H9 (cell line): ENCODE measurements around the gene ST6GALNAC6. TPM values are rescaled to one million over a fixed set of nuclear protein-coding genes. Genes with fewer than 3 reads are reported as not detected.

Experiments used
- DNase-seq: peaks from one replicate; pipeline ENCODE4 v3.0.0-alpha.2; 2017
- H2AFZ ChIP-seq: one replicate; pipeline ENCODE4 v1.6.1; 2013; ENCODE audit warnings: mild to moderate bottlenecking, low read length, control low read depth, moderate library complexity
- H2AK5ac ChIP-seq: 2 replicates; pipeline ENCODE4 v1.6.1; 2013; ENCODE audit warnings: low read length, control low read depth, mixed read lengths; ENCODE audit not compliant: insufficient read length
- H2BK120ac ChIP-seq: one replicate; pipeline ENCODE4 v1.6.1; 2013; ENCODE audit warnings: low read depth, mild to moderate bottlenecking, low read length, control low read depth, inconsistent platforms; ENCODE audit not compliant: poor library complexity, severe bottlenecking
- H2BK12ac ChIP-seq: 2 replicates; pipeline ENCODE4 v1.6.1; 2013; ENCODE audit warnings: low read length, control low read depth, mixed read lengths, low read depth; ENCODE audit not compliant: insufficient read length
- H2BK15ac ChIP-seq: 2 replicates; pipeline ENCODE4 v1.6.1; 2013; ENCODE audit warnings: low read depth, low read length, control low read depth
- H2BK20ac ChIP-seq: one replicate; pipeline ENCODE4 v1.6.1; 2013; ENCODE audit warnings: low read depth, mild to moderate bottlenecking, low read length, control low read depth, inconsistent platforms; ENCODE audit not compliant: poor library complexity, severe bottlenecking
- H2BK5ac ChIP-seq: 2 replicates; pipeline ENCODE4 v1.6.1; 2013; ENCODE audit warnings: low read length, control low read depth, mixed read lengths; ENCODE audit not compliant: insufficient read length
- H3K14ac ChIP-seq: 2 replicates; pipeline ENCODE4 v1.6.1; 2013; ENCODE audit warnings: low read length, control low read depth; ENCODE audit not compliant: insufficient read depth
- H3K18ac ChIP-seq: 2 replicates; pipeline ENCODE4 v1.6.1; 2013; ENCODE audit warnings: low read depth, mild to moderate bottlenecking, mixed read lengths, low read length, control low read depth; ENCODE audit not compliant: insufficient read length
- H3K23ac ChIP-seq: 2 replicates; pipeline ENCODE4 v1.6.1; 2013; ENCODE audit warnings: low read length, control low read depth, mixed read lengths, low read depth; ENCODE audit not compliant: insufficient read length
- H3K23me2 ChIP-seq: 2 replicates; pipeline ENCODE4 v1.6.1; 2013; ENCODE audit warnings: low read depth, mild to moderate bottlenecking, mixed read lengths, low read length, control low read depth; ENCODE audit not compliant: insufficient read length, poor library complexity, severe bottlenecking
- H3K27ac ChIP-seq: 2 replicates; pipeline ENCODE4 v1.5.1; 2013; ENCODE audit warnings: low read length, control low read depth, mixed read lengths, low read depth; ENCODE audit not compliant: insufficient read length
- H3K27me3 ChIP-seq: 2 replicates; pipeline ENCODE4 v1.6.1; 2013; ENCODE audit warnings: low read length, control low read depth, inconsistent platforms; ENCODE audit not compliant: insufficient read depth
- H3K4ac ChIP-seq: 2 replicates; pipeline ENCODE4 v1.6.1; 2013; ENCODE audit warnings: low read depth, mild to moderate bottlenecking, control low read depth, inconsistent platforms, low read length, moderate library complexity
- H3K4me1 ChIP-seq: 2 replicates; pipeline ENCODE4 v1.6.1; 2013; ENCODE audit warnings: low read length, control low read depth, inconsistent platforms; ENCODE audit not compliant: insufficient read depth
- H3K4me2 ChIP-seq: 2 replicates; pipeline ENCODE4 v1.6.1; 2013; ENCODE audit warnings: low read length, control low read depth, mixed read lengths; ENCODE audit not compliant: insufficient read length, insufficient read depth
- H3K56ac ChIP-seq: 2 replicates; pipeline ENCODE4 v1.6.1; 2013; ENCODE audit warnings: low read depth, mild to moderate bottlenecking, mixed read lengths, low read length, control low read depth; ENCODE audit not compliant: insufficient read length
- H3K79me1 ChIP-seq: 2 replicates; pipeline ENCODE4 v1.6.1; 2013; ENCODE audit warnings: low read depth, mild to moderate bottlenecking, moderate library complexity, low read length, control low read depth, inconsistent platforms; ENCODE audit not compliant: insufficient read depth, poor library complexity, severe bottlenecking
- H3K79me2 ChIP-seq: 2 replicates; pipeline ENCODE4 v1.6.1; 2013; ENCODE audit warnings: low read length, control low read depth, inconsistent platforms; ENCODE audit not compliant: insufficient read depth
- H3K9ac ChIP-seq: 2 replicates; pipeline ENCODE4 v1.6.1; 2013; ENCODE audit warnings: low read length, control low read depth, mixed read lengths; ENCODE audit not compliant: insufficient read length; ENCODE audit errors: extremely low read depth
- H3K9me3 ChIP-seq: one replicate; pipeline ENCODE4 v1.6.1; 2013; ENCODE audit warnings: low read depth, low read length, inconsistent platforms; ENCODE audit not compliant: control insufficient read depth
- H3T11ph ChIP-seq: one replicate; pipeline ENCODE4 v1.6.1; 2013; ENCODE audit warnings: mild to moderate bottlenecking, low read length, control low read depth, inconsistent platforms
- H4K20me1 ChIP-seq: one replicate; pipeline ENCODE4 v1.6.1; 2013; ENCODE audit not compliant: control insufficient read depth, insufficient read length, insufficient read depth
- H4K5ac ChIP-seq: 2 replicates; pipeline ENCODE4 v1.6.1; 2013; ENCODE audit warnings: low read depth, mild to moderate bottlenecking, mixed read lengths, low read length, control low read depth; ENCODE audit not compliant: insufficient read length
- H4K8ac ChIP-seq: replicated peaks from 2 replicates; pipeline ENCODE4 v1.6.1; 2013; ENCODE audit warnings: low read length, control low read depth, mixed read lengths, low read depth; ENCODE audit not compliant: insufficient read length
- H4K91ac ChIP-seq: 2 replicates; pipeline ENCODE4 v1.6.1; 2013; ENCODE audit warnings: low read depth, mild to moderate bottlenecking, moderate library complexity, mixed read lengths, low read length, control low read depth; ENCODE audit not compliant: insufficient read length
- H3K27ac Mint-ChIP-seq, 3 experiments: 2 replicates in 2 of 3; 3 replicates in 1 of 3; pipeline ENCODE4 v1.8.0; 2020 to 2021; ENCODE audit warnings: mixed read lengths in 3 of 3, mild to moderate bottlenecking in 1 of 3, moderate library complexity in 1 of 3
- H3K27me3 Mint-ChIP-seq: 2 replicates; pipeline ENCODE4 v1.8.0; 2021; ENCODE audit warnings: low read depth, mild to moderate bottlenecking, moderate library complexity, mixed read lengths
- H3K36me3 Mint-ChIP-seq, 3 experiments: 2 replicates in 2 of 3; 3 replicates in 1 of 3; pipeline ENCODE4 v1.8.0; 2020 to 2021; ENCODE audit warnings: low read depth in 3 of 3, mixed read lengths in 3 of 3; ENCODE audit not compliant: insufficient read depth in 1 of 3
- H3K4me1 Mint-ChIP-seq, 2 experiments: 2 replicates each; pipeline ENCODE4 v1.8.0; 2020; ENCODE audit warnings: mixed read lengths in 2 of 2
- H3K4me3 Mint-ChIP-seq, 2 experiments: 2 replicates in 1 of 2; 3 replicates in 1 of 2; pipeline ENCODE4 v1.8.0; 2020 to 2021; ENCODE audit warnings: mild to moderate bottlenecking in 2 of 2, mixed read lengths in 2 of 2, moderate library complexity in 1 of 2
- H3K9me3 Mint-ChIP-seq, 2 experiments: 2 replicates in 1 of 2; 3 replicates in 1 of 2; pipeline ENCODE4 v1.8.0; 2020; ENCODE audit warnings: mild to moderate bottlenecking in 2 of 2, mixed read lengths in 2 of 2, moderate library complexity in 1 of 2
- WGBS: extraction: QIAGEN DNeasy Blood & Tissue Kit; methylation state at CpG from one replicate; pipeline ENCODE4 v1.1.7; 2013; ENCODE audit warnings: missing lambda C conversion rate, low lambda C conversion rate, mixed read lengths; ENCODE audit not compliant: insufficient read length; ENCODE audit errors: extremely low coverage; 5-methylcytosine and 5-hydroxymethylcytosine counted together
- total RNA-seq: library from RNA; stranded (reverse); gene quantifications from 2 replicates; pipeline ENCODE4 v1.2.1, GENCODE V29; 2021
- TF ChIP-seq, protein P1 (sequence below): fragments of 200-600 bp; sonication (generic); conservative IDR thresholded peaks from 3 replicates; pipeline ENCODE4 v1.8.0; 2021; ENCODE audit warnings: antibody characterized with exemption, mild to moderate bottlenecking

The ST6GALNAC6 gene
- total RNA-seq, 1 experiment from 2014 or later = 29.8 TPM

DNA sequence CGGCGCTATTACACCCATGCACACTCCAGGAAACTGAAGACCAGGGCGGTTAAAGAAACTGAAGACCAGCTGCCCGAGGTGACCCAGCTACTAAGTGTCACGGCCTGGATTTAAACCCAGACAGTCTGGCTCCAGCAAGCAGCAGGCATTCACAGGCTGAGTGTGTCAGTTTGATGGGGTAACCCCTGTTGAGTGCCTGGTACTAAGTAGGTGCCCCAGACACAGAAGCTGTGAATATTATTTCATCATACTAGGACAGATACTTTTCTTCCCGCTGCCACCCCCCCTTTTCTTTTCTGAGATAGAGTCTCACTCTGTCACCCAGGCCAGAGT is 52.3 kb downstream of the ST6GALNAC6 start:
- H4K91ac ChIP-seq = no peak overlapping the region
- Mint-ChIP-seq H3K27ac (no peak overlapping the region), H3K27me3 (peaks cover 2% of the 10 kb centered on the region), H3K4me1 (peaks cover 4 to 6% of the 10 kb centered on the region in 2 experiments; a peak in 3 of 4 replicates), H3K4me3 (no peak overlapping the region), H3K36me3 (peaks cover 0 to 8% (median 4%) of the 10 kb centered on the region in 3 experiments; a peak in 3 of 7 replicates), H3K9me3 (peaks cover 5 to 12% of the 10 kb centered on the region in 2 experiments; a peak in 3 of 5 replicates)
- no CpG with 5 or more reads among the region's 6 CpGs for WGBS
- H3K9me3 ChIP-seq = no peaks in the 10 kb centered on the region
- no peak overlapping the region for H3K27ac ChIP-seq
- H2BK20ac ChIP-seq = no peak overlapping the region
- H2AK5ac ChIP-seq = no peak overlapping the region
- no peak overlapping the region for H3K56ac ChIP-seq
- H2AFZ ChIP-seq = no peak overlapping the region
- H3K23me2 ChIP-seq = no peaks in the 10 kb centered on the region
- H4K8ac ChIP-seq = no peak overlapping the region
- H2BK120ac ChIP-seq = no peak overlapping the region
- no peak overlapping the region for H3K23ac ChIP-seq
- H3K4me2 ChIP-seq = no peak overlapping the region
- no peaks in the 10 kb centered on the region for H3K4me1 ChIP-seq
- no peak overlapping the region for H2BK12ac ChIP-seq
- H3K18ac ChIP-seq = no peak overlapping the region
- H3K79me1 ChIP-seq = no peaks in the 10 kb centered on the region
- H3K14ac ChIP-seq = no peak overlapping the region
- H4K20me1 ChIP-seq = no peaks in the 10 kb centered on the region
- H3K79me2 ChIP-seq = no peaks in the 10 kb centered on the region
- no peaks in the 10 kb centered on the region for H3K27me3 ChIP-seq
- no peak overlapping the region for H2BK15ac ChIP-seq
- H3K9ac ChIP-seq = no peak overlapping the region
- TF ChIP-seq, protein P1, sequence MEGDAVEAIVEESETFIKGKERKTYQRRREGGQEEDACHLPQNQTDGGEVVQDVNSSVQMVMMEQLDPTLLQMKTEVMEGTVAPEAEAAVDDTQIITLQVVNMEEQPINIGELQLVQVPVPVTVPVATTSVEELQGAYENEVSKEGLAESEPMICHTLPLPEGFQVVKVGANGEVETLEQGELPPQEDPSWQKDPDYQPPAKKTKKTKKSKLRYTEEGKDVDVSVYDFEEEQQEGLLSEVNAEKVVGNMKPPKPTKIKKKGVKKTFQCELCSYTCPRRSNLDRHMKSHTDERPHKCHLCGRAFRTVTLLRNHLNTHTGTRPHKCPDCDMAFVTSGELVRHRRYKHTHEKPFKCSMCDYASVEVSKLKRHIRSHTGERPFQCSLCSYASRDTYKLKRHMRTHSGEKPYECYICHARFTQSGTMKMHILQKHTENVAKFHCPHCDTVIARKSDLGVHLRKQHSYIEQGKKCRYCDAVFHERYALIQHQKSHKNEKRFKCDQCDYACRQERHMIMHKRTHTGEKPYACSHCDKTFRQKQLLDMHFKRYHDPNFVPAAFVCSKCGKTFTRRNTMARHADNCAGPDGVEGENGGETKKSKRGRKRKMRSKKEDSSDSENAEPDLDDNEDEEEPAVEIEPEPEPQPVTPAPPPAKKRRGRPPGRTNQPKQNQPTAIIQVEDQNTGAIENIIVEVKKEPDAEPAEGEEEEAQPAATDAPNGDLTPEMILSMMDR = no peak
- no peak overlapping the region for H2BK5ac ChIP-seq
- H3K4ac ChIP-seq = no peak overlapping the region
- no peak for DNase-seq
- no peak overlapping the region for H3T11ph ChIP-seq
- no peak overlapping the region for H4K5ac ChIP-seq
